WI38 (cell line): ENCODE measurements around the gene DIP2C.

ENCODE experiments used
- H3K4me3 ChIP-seq: 2 replicates; pipeline ENCODE4 v1.5.1; 2011; ENCODE audit warnings: low read depth, mild to moderate bottlenecking, control low read depth, low read length
- CTCF ChIP-seq: IDR thresholded peaks from 2 replicates; pipeline ENCODE4 v1.5.1; 2012; ENCODE audit warnings: low read depth, mild to moderate bottlenecking, control low read depth, low read length

The DIP2C gene

DNA sequence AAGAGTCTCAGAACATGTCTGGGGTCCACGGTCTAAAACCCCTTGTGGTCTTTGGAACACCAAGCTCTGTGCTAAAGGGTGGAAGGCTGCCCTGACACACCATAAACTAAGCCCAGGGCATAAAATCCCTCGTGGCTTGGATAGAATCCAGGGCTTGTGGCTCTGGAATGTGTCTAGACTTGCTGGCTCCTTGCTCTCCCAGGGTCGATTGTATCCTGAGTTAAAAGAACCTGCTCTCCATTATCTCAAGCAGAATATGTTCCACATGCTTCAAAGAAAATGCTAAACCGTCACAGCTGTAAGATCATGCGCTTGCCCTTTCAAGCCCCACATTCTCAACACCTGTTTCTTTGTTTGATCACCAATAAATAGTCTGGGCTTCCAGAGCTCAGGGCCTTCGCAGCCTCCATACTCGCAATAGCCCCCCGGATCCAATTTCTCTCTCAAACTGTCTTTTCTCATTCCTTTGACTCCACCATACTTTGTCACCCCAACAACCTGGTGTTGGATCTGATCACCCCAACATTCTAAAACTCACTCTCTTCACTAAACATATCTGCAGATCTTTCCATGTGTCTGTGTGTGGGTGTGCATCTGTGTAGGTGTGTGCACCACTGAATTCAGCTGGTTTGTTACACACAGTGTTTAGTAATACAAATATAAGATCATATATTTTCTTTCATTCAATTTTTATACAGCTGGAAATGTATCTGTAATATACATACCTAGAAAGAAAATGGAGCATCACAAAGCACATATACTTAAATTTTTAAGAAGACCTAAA is 315.8 kb downstream of the DIP2C start:
- TF ChIP-seq CTCF: no peak

GRCh38 chr10:373015-373414 is 316.5 kb downstream of the DIP2C start:
- no peak overlapping the region for H3K4me3 ChIP-seq
- TF ChIP-seq CTCF: no peak

More for the DNA sequence above, 315.8 kb downstream of the DIP2C start:
- H3K4me3 ChIP-seq: no peak overlapping the region

DNA sequence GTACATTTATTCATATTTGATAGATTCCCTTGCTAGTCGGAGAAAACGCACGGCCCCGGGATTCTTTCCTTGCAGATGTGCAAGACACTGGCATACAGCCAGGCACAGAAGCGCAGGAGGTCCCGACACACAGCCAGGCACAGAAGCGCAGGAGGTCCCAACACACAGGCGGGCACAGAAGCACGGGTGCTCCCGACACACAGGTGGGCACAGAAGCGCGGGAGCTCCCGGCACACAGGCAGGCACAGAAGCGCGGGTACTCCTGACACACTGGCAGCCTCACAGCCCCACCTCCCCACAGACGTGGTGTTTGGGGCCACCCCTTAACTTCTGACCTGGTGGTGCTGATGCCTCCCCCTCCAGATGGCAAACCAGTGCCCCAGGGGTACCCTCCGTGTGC is 316.9 kb downstream of the DIP2C start:
- TF ChIP-seq CTCF: no peak
- H3K4me3 ChIP-seq: no peak overlapping the region

DNA sequence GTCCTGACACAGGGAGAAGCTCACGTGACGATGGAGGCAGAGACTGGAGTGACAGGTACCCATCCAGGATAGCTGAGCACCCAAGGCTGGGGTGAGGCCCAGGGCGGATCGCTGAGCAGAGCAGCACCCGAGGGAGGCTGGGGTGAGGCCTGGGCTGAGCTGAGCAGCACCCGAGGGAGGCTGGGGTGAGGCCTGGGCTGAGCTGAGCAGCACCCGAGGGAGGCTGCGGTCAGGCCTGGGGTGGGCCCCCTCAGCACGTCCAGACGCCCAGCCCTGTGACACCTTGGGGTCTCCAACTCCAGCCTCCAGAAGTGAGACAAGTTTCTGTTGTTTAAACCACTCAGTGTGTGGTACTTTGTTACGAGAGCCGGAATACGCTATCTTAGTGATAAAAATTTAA is 318.0 kb downstream of the DIP2C start:
- no peak overlapping the region for H3K4me3 ChIP-seq
- no peak for TF ChIP-seq CTCF

- H3K4me3 ChIP-seq: peak overlapping the region; percentile 21
- no peak for TF ChIP-seq CTCF
These were observed 319.0 kb downstream of the DIP2C start for GRCh38 chr10:370449-370825.

DNA sequence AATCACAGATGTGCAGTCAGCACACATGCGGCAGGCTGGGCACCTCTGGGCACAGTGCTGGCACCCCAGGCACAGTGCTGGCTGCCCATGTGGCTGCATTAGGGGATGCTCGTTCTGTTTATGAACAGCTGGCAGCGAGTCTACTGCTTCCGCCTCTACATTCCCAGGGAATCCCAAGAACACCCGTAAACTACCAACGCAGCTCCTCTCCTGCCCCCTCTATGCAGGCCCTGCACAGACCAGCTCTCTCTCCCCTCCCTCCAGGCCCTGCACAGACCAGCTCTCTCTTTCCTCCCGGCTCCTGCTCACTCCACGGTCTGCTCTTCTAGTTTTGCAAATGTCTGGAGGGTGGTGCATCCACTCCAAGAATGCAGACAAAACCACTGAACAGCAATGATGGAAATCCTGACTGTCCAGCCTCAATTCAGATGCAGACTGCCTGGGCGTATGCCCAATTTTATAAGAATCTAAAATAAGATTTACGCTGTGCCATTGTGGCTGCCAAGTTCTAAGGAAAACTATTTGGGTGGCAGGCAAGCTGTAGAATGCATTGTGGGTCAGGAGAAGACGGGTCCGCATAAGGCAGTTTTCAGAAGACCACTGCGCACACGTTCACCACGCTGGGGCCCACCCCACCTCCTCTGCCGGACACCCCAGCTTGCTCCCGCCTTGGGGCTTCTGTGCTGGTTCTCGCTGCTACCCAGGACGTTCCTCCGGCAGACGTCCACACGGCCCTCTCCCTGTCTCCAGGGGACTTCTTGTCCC is 319.6 kb downstream of the DIP2C start:
- H3K4me3 ChIP-seq: peak overlapping the region; percentile 21
- no peak for TF ChIP-seq CTCF

DNA sequence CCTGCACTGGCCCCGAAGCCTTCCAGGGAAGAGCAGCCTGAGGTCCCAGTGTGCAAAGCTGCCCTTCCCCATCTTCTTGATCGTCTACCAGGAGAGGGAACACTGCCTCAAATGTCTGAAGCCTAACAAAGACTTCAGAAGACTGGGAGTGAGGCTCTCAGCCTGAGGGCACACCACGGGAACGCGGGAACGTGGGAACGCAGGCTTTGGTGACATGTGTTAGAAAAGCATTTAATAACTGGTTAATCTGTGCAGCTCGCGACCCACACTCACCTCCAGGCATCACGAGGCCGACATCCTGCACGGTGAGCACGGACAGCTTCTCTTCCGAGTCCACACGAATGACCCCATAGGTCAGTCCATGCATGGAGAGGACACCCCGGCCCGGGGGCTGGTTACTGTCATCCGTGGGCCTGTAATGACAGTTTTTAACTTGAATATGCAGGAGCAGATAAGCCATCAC is 320.2 kb downstream of the DIP2C start:
- TF ChIP-seq CTCF: no peak
- no peak overlapping the region for H3K4me3 ChIP-seq
